Uterus (tissue), 4 donors: ENCODE measurements around the gene CPNE7. TPM values are rescaled to one million over a fixed set of nuclear protein-coding genes. Genes with fewer than 3 reads are reported as not detected.

ENCODE experiments used
- DNase-seq, 2 donors: peaks; one replicate each; pipeline ENCODE4 v3.0.0-alpha.2; 2019 to 2020
- H3K27ac ChIP-seq, 2 donors: fragments of 200-600 bp; sonication (generic); 1 replicate in 1 of 2; 2 replicates in 1 of 2; pipeline ENCODE4 v1.5.1; 2016 to 2018
- H3K27me3 ChIP-seq, 2 donors: fragments of 200-600 bp; sonication (generic); one replicate each; pipeline ENCODE4 v1.5.1; 2018 to 2019; ENCODE audit warnings: control low read depth in 1 of 2
- H3K36me3 ChIP-seq, 2 donors: fragments of 200-600 bp; sonication (generic); one replicate each; pipeline ENCODE4 v1.5.1; 2019; ENCODE audit warnings: control low read depth in 1 of 2
- H3K4me1 ChIP-seq, 2 donors: fragments of 200-600 bp; sonication (generic); one replicate each; pipeline ENCODE4 v1.5.1; 2018 to 2019; ENCODE audit warnings: control low read depth in 1 of 2
- H3K4me3 ChIP-seq, 2 donors: fragments of 200-600 bp; sonication (generic); 1 replicate in 1 of 2; 2 replicates in 1 of 2; pipeline ENCODE4 v1.5.1; 2018 to 2019; ENCODE audit warnings: mild to moderate bottlenecking in 1 of 2
- H3K9me3 ChIP-seq, 2 donors: fragments of 200-600 bp; sonication (generic); one replicate each; pipeline ENCODE4 v1.5.1; 2019; ENCODE audit warnings: control low read depth in 1 of 2
- CTCF ChIP-seq, 4 experiments: fragments of 200-600 bp in 2 of 4; fragments of 450-650 bp in 2 of 4; sonication (generic) in 2 of 4; IDR thresholded peaks; one replicate each; pipeline ENCODE4 v1.5.1; 2016 to 2019; ENCODE audit warnings: antibody characterized with exemption in 4 of 4, mild to moderate bottlenecking in 2 of 4, moderate library complexity in 1 of 4
- POLR2A ChIP-seq, 2 donors: fragments of 450-650 bp; IDR thresholded peaks; one replicate each; pipeline ENCODE4 v1.6.1; 2016; ENCODE audit warnings: antibody characterized with exemption in 2 of 2, mild to moderate bottlenecking in 1 of 2, moderate library complexity in 1 of 2
- intact Hi-C: fragments of 100-400 bp; cut with DNase I; formaldehyde crosslinking; loops from one replicate; pipeline ENCODE4 v1.15.1; 2023; ENCODE audit warnings: low total_unique reads
- total RNA-seq, 4 donors: library from RNA; depleted of rRNA in 3 of 4; stranded (reverse); fragments of >200 nt in 3 of 4; gene quantifications; one replicate each; pipeline versions ENCODE4 v1.1.0 to v1.2.4, GENCODE V29; 2014 to 2023
- donor health status: DM: yes; HTN: yes; CAD: no.

CPNE7 gene
- total RNA-seq, 4 donors from 2014 or later, result 0.14 to 0.85 TPM; not detected in 2

DNA sequence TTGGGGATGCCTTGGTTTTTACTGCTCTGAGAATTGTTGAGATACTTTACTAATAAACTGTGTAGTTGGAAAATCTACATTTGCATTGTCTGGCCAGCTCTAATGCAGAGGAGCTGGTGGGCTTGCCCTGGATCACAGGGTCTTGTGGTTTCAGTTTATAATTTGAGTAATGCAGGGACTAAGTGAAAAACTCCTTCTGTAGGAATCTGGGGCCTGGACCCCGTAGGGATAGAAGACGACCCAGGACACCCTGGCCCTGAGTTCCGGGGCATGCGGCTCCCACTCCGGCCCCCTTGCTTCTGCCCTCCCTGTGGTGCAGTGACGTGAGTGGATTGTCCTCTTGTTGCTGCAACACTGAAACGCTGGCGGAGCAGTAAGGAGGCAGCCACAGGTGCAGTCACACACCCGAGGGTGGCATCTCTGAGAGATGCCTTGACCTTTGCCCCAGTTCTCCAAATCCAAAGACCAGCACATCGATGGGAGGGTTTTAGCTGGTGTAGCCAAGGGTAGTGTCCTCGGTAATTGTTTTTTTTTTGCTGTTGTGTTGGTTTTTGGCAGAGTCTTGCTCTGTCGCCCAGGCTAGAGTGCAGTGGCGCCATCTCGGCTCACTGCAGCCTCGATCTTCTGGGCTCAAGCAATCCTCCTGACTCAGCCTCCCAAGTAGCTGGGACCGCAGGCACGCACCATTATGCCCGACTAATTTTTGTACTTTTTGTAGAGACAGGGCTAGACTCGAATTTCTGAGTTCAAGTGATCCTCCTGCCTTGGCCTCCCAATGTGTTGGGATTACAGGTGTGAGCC lies 17.7 kb upstream of the CPNE7 start:
- no peak for DNase-seq
- Histone ChIP-seq H3K9me3 (no peaks in the 10 kb centered on the region), H3K36me3 (no peaks in the 10 kb centered on the region), H3K4me1 (peaks cover 0 to 4% of the 10 kb centered on the region in 2 donors), H3K27ac (no peak overlapping the region), H3K4me3 (no peak overlapping the region), H3K27me3 (no peaks in the 10 kb centered on the region)
- TF ChIP-seq POLR2A (IDR thresholded peaks at IDR 0.05), result no peak
- no peak for TF ChIP-seq CTCF (IDR thresholded peaks at IDR 0.05)
- intact Hi-C loops, result no loop called here

GRCh38 chr16:89560378-89561141 lies 15.0 kb upstream of the CPNE7 start, which contains the start of gene RPL13:
RPL13 (plus strand) TSS chr16:89560682; CDS start chr16:89560960, 278 bp downstream.
- Histone ChIP-seq H3K36me3 (no peaks in the 10 kb centered on the region), H3K27me3 (no peaks in the 10 kb centered on the region), H3K9me3 (no peaks in the 10 kb centered on the region), H3K4me3 (peak within 1 kb of the TSS; percentile 72 to 91), H3K27ac (peak within 1 kb of the TSS; percentile 95 to 97), H3K4me1 (peaks cover 0 to 11% of the 10 kb centered on the region in 2 donors)
- no peak for TF ChIP-seq CTCF (IDR thresholded peaks at IDR 0.05)
- TF ChIP-seq POLR2A (IDR thresholded peaks at IDR 0.05), result peak; percentile 94 to 98
- DNase-seq, result peak; percentile 94 to 95
- intact Hi-C loops, result no loop called here

DNA sequence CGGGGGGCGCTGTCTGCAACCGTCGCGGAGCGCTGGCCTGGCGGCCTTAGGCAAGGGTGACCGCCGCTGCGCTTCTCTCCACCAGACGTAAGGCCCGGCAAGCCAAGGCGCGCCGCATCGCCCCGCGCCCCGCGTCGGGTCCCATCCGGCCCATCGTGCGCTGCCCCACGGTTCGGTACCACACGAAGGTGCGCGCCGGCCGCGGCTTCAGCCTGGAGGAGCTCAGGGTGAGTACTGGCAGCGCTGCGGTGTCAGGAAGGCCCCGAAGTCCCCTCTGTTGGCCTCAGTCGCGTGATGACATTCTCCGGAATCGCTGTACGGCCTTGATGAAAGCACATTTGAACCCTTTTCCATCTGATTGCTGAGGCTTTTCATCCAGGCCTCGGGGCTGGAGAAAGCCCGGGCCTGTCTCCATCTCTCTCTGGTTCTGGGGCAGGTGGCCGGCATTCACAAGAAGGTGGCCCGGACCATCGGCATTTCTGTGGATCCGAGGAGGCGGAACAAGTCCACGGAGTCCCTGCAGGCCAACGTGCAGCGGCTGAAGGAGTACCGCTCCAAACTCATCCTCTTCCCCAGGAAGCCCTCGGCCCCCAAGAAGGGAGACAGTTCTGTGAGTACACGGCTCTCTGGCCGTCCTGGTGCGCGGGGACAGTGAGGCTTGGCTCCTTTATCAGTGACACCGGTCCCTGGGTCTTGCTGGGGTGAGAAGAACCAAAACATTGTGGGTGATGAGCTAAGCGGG lies 14.2 kb upstream of the CPNE7 start:
- H3K27ac ChIP-seq, result peak overlapping the region; percentile 95 to 97
- intact Hi-C loops, result no loop called here
- H3K9me3 ChIP-seq, result no peaks in the 10 kb centered on the region
- TF ChIP-seq POLR2A (IDR thresholded peaks at IDR 0.05) (no peak), CTCF (IDR thresholded peaks at IDR 0.05) (no peak)
- no peaks in the 10 kb centered on the region for H3K27me3 ChIP-seq
- no peak for DNase-seq
- no peaks in the 10 kb centered on the region for H3K36me3 ChIP-seq
- H3K4me3 ChIP-seq, result peak overlapping the region; percentile 72 to 91
- peaks cover 0 to 17% of the 10 kb centered on the region in 2 donors for H3K4me1 ChIP-seq

DNA sequence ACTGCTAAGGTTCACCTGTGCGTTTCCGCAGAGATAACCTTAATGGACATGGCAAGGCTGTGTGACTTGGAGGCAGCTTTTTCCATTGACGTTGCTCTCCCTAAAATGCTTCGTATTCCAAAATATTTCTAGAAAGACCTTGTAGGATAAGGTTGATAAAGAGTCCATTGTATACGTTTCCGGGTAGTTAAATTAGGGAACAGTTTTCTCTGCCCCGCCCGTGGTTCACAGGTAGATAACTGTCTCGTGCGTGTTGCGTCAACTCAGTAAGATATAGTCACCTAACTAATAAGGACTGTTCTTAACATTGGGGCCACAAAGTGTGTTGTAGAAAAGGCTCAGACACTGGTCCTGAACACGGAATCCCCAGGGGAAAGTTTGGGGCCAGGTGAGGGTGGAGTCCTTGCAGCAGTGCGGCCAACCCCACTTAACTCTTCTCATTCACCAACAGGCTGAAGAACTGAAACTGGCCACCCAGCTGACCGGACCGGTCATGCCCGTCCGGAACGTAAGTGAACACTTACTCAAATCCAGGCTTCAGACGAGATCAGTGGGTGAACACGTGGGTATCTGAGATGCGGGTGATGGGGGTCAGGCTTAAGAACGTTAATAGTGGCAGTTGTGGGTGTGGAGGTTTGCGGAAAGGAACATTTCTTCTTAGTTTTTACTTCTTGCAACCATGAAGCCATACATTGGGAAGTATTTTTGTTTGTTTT lies 13.5 kb upstream of the CPNE7 start:
- TF ChIP-seq CTCF (IDR thresholded peaks at IDR 0.05), result no peak
- TF ChIP-seq POLR2A (IDR thresholded peaks at IDR 0.05), result no peak
- DNase-seq, result no peak
- no peaks in the 10 kb centered on the region for H3K9me3 ChIP-seq
- peaks cover 0 to 17% of the 10 kb centered on the region in 2 donors for H3K4me1 ChIP-seq
- H3K36me3 ChIP-seq, result no peaks in the 10 kb centered on the region
- H3K27ac ChIP-seq, result peak overlapping the region; percentile 95 to 97
- no peaks in the 10 kb centered on the region for H3K27me3 ChIP-seq
- intact Hi-C loops, result no loop called here
- H3K4me3 ChIP-seq, result peak overlapping the region; percentile 72 to 91
